MM.1S (cell line): ENCODE data around the gene TMEM163.
"Not testable (repeated sequence)": the region's sequence is repeated elsewhere in the genome, so short reads cannot be mapped to it uniquely, and the experiment has no call there.

Experiments used
- DNase-seq: peaks from one replicate; pipeline ENCODE4 v3.0.0-alpha.2; 2015
- H2AFZ ChIP-seq: fragments of 300-600 bp; sonication (generic); 2 replicates; pipeline ENCODE4 v1.6.0; 2016; ENCODE audit warnings: antibody characterized with exemption, low read length
- H3F3A ChIP-seq: fragments of 300-600 bp; sonication (generic); 2 replicates; pipeline ENCODE4 v1.6.1; 2016; ENCODE audit warnings: mild to moderate bottlenecking, antibody characterized with exemption, low read length, moderate library complexity, mixed read lengths; ENCODE audit not compliant: insufficient read depth
- H3K27ac ChIP-seq: fragments of 300-600 bp; sonication (generic); 2 replicates; pipeline ENCODE4 v1.5.1; 2016; ENCODE audit warnings: mild to moderate bottlenecking, low read length
- H3K27me3 ChIP-seq: fragments of 300-600 bp; sonication (generic); replicated peaks from 2 replicates; pipeline ENCODE4 v1.6.0; 2016; ENCODE audit warnings: low read length; ENCODE audit not compliant: insufficient read depth
- H3K36me3 ChIP-seq: fragments of 300-600 bp; sonication (generic); replicated peaks from 2 replicates; pipeline ENCODE4 v1.6.1; 2016; ENCODE audit warnings: mild to moderate bottlenecking, low read length, mixed read lengths; ENCODE audit not compliant: insufficient read depth
- H3K4me1 ChIP-seq: fragments of 300-600 bp; sonication (generic); 2 replicates; pipeline ENCODE4 v1.6.1; 2016; ENCODE audit warnings: low read length, mixed read lengths
- H3K4me2 ChIP-seq: fragments of 300-600 bp; sonication (generic); 2 replicates; pipeline ENCODE4 v1.6.0; 2016; ENCODE audit warnings: low read depth, low read length
- H3K4me3 ChIP-seq: fragments of 300-600 bp; sonication (generic); 2 replicates; pipeline ENCODE4 v1.5.1; 2016; ENCODE audit warnings: low read length, mixed read lengths
- H3K79me2 ChIP-seq: fragments of 300-600 bp; sonication (generic); 2 replicates; pipeline ENCODE4 v1.6.1; 2016; ENCODE audit warnings: mixed run types, low read length, mixed read lengths
- H3K9ac ChIP-seq: fragments of 300-600 bp; sonication (generic); 2 replicates; pipeline ENCODE4 v1.6.1; 2016; ENCODE audit warnings: low read length, mixed read lengths
- H3K9me2 ChIP-seq: fragments of 300-600 bp; sonication (generic); replicated peaks from 2 replicates; pipeline ENCODE4 v1.6.1; 2016; ENCODE audit warnings: mild to moderate bottlenecking, low read length, mixed read lengths; ENCODE audit not compliant: insufficient read depth
- H3K9me3 ChIP-seq: fragments of 300-600 bp; sonication (generic); replicated peaks from 2 replicates; pipeline ENCODE4 v1.6.1; 2016; ENCODE audit warnings: mild to moderate bottlenecking, low read length, mixed read lengths; ENCODE audit not compliant: insufficient read depth
- H4K20me1 ChIP-seq: fragments of 300-600 bp; sonication (generic); 2 replicates; pipeline ENCODE4 v1.6.1; 2016; ENCODE audit warnings: mild to moderate bottlenecking, low read length, moderate library complexity, mixed read lengths; ENCODE audit not compliant: insufficient read depth
- EZH2 ChIP-seq: fragments of 300-600 bp; sonication (generic); optimal IDR thresholded peaks from 2 replicates; pipeline ENCODE3; 2017; ENCODE audit warnings: low read depth, mild to moderate bottlenecking, antibody characterized with exemption, low read length, mixed read lengths
- EZH2phosphoT487 ChIP-seq: fragments of 300-600 bp; sonication (generic); IDR thresholded peaks from 2 replicates; pipeline ENCODE4 v1.6.1; 2018; ENCODE audit warnings: antibody characterized with exemption, low read length
- TF ChIP-seq, protein P1 (sequence below): fragments of 300-600 bp; sonication (generic); IDR thresholded peaks from 2 replicates; pipeline ENCODE4 v1.5.1; 2016; ENCODE audit warnings: antibody characterized with exemption, low read length, mixed read lengths

The TMEM163 gene

DNA sequence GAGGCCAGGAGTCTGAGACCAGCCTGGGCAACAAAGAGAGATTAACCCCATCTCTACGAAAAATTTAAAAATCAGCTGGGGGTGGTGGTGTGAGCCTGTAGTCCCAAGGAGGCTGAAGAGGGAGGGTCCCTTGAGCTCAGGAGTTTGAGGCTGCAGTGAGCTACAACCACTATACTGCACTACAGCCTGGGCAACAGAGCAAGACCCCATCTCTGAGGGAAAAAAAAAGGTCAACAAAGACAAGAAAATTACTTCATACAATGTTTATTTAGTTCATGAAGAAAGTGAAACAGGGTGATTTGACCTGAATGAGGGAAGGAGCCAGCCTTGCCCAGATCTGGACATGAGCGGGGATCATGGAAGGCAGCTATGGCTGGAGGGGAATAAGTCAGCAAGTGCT lies 59.1 kb downstream of the TMEM163 start:
- Histone ChIP-seq H3K9ac (no peak overlapping the region), H2AFZ (no peak overlapping the region), H3K9me3 (no peaks in the 10 kb centered on the region), H3K4me3 (no peak overlapping the region), H3K36me3 (no peaks in the 10 kb centered on the region), H3K27ac (no peak overlapping the region), H3K79me2 (no peaks in the 10 kb centered on the region), H3K9me2 (no peaks in the 10 kb centered on the region), H3K4me1 (no peaks in the 10 kb centered on the region), H3K4me2 (no peak overlapping the region), H3F3A (no peaks in the 10 kb centered on the region), H4K20me1 (no peaks in the 10 kb centered on the region), H3K27me3 (no peaks in the 10 kb centered on the region)
- no peak for DNase-seq
- no peak for TF ChIP-seq EZH2
- TF ChIP-seq EZH2phosphoT487, result no peak
- TF ChIP-seq, protein P1, sequence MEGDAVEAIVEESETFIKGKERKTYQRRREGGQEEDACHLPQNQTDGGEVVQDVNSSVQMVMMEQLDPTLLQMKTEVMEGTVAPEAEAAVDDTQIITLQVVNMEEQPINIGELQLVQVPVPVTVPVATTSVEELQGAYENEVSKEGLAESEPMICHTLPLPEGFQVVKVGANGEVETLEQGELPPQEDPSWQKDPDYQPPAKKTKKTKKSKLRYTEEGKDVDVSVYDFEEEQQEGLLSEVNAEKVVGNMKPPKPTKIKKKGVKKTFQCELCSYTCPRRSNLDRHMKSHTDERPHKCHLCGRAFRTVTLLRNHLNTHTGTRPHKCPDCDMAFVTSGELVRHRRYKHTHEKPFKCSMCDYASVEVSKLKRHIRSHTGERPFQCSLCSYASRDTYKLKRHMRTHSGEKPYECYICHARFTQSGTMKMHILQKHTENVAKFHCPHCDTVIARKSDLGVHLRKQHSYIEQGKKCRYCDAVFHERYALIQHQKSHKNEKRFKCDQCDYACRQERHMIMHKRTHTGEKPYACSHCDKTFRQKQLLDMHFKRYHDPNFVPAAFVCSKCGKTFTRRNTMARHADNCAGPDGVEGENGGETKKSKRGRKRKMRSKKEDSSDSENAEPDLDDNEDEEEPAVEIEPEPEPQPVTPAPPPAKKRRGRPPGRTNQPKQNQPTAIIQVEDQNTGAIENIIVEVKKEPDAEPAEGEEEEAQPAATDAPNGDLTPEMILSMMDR, result no peak

- no peak overlapping the region for H2AFZ ChIP-seq
- no peaks in the 10 kb centered on the region for H3K27me3 ChIP-seq
- H3K4me2 ChIP-seq, result no peak overlapping the region
- H4K20me1 ChIP-seq, result no peaks in the 10 kb centered on the region
- no peaks in the 10 kb centered on the region for H3K4me1 ChIP-seq
- no peaks in the 10 kb centered on the region for H3K9me3 ChIP-seq
- no peak overlapping the region for H3K4me3 ChIP-seq
- H3K27ac ChIP-seq, result no peak overlapping the region
- no peak for DNase-seq
- TF ChIP-seq EZH2phosphoT487, result no peak
- TF ChIP-seq EZH2, result no peak
- TF ChIP-seq, protein P1, result peak; percentile 16
- no peaks in the 10 kb centered on the region for H3K79me2 ChIP-seq
- no peaks in the 10 kb centered on the region for H3K9me2 ChIP-seq
- H3K9ac ChIP-seq, result no peak overlapping the region
- no peaks in the 10 kb centered on the region for H3F3A ChIP-seq
- H3K36me3 ChIP-seq, result no peaks in the 10 kb centered on the region
These were observed 61.0 kb downstream of the TMEM163 start for GRCh38 chr2:134657650-134658250.

GRCh38 chr2:134656391-134656790 lies 62.4 kb downstream of the TMEM163 start:
- not testable (repeated sequence) for H3K9me2 ChIP-seq, H3F3A ChIP-seq, H3K27me3 ChIP-seq, H3K36me3 ChIP-seq, H3K9ac ChIP-seq, H3K9me3 ChIP-seq, H3K27ac ChIP-seq, DNase-seq, H3K4me1 ChIP-seq, H3K4me3 ChIP-seq, H3K79me2 ChIP-seq, H4K20me1 ChIP-seq, H2AFZ ChIP-seq, H3K4me2 ChIP-seq

- no peaks in the 10 kb centered on the region for H3F3A ChIP-seq
- no peak for DNase-seq
- H2AFZ ChIP-seq, result no peak overlapping the region
- H3K79me2 ChIP-seq, result no peaks in the 10 kb centered on the region
- H3K27me3 ChIP-seq, result no peaks in the 10 kb centered on the region
- H3K36me3 ChIP-seq, result no peaks in the 10 kb centered on the region
- H3K4me2 ChIP-seq, result no peak overlapping the region
- H3K27ac ChIP-seq, result no peak overlapping the region
- no peak overlapping the region for H3K9ac ChIP-seq
- H4K20me1 ChIP-seq, result no peaks in the 10 kb centered on the region
- no peak overlapping the region for H3K4me3 ChIP-seq
- TF ChIP-seq EZH2phosphoT487 (no peak), EZH2 (no peak)
- TF ChIP-seq, protein P1, result no peak
- no peaks in the 10 kb centered on the region for H3K9me2 ChIP-seq
- no peaks in the 10 kb centered on the region for H3K4me1 ChIP-seq
- H3K9me3 ChIP-seq, result no peaks in the 10 kb centered on the region
These were observed 70.2 kb downstream of the TMEM163 start for GRCh38 chr2:134648586-134648985.
